Caco-2 (cell line): ENCODE measurements around the gene AMACR. TPM values are rescaled to one million over a fixed set of nuclear protein-coding genes. Genes with fewer than 3 reads are reported as not detected.

Source experiments
- BruUV-seq: library from RNA; stranded (reverse); fragments of 400-500 nt; replicated peaks from 2 replicates; lab custom pipeline; 2021; lab: Mats Ljungman, UMichigan
- CTCF ChIA-PET: fragments of 300-600 bp; sonication (Branson Sonifier 250); formaldehyde crosslinking; loops from one replicate; lab custom pipeline; 2022; ENCODE audit warnings: antibody characterized with exemption; lab: Charles Lee
- POLR2A ChIA-PET: fragments of 300-600 bp; sonication (Branson Sonifier 250); formaldehyde crosslinking; loops from one replicate; lab custom pipeline; 2022; ENCODE audit warnings: antibody characterized with exemption; lab: Charles Lee
- DNase-seq, 2 experiments: peaks; one replicate each; pipeline versions ENCODE4 v3.0.0 to v3.0.0-alpha.2; 2020 to 2022
- H3K27me3 ChIP-seq: replicated peaks from 2 replicates; pipeline ENCODE4 v1.6.0; 2011; ENCODE audit warnings: low read length; ENCODE audit not compliant: control insufficient read depth, insufficient read depth
- H3K36me3 ChIP-seq: 2 replicates; pipeline ENCODE4 v1.5.1; 2011; ENCODE audit warnings: low read length; ENCODE audit not compliant: control insufficient read depth, insufficient read depth
- H3K4me1 ChIP-seq: fragments of 250-450 bp; sonication (Bioruptor Pico); 2 replicates; pipeline ENCODE4 v1.5.1; 2020; ENCODE audit warnings: mild to moderate bottlenecking
- H3K4me3 ChIP-seq: 2 replicates; pipeline ENCODE4 v1.5.1; 2011; ENCODE audit warnings: low read depth, mild to moderate bottlenecking, control low read depth, low read length
- H3K9me3 ChIP-seq: fragments of 250-450 bp; sonication (Bioruptor Pico); 2 replicates; pipeline ENCODE4 v1.5.1; 2020; ENCODE audit warnings: mild to moderate bottlenecking, moderate library complexity
- H3K27ac Mint-ChIP-seq: one replicate; pipeline ENCODE4 v1.8.0; 2022; ENCODE audit warnings: mixed read lengths; ENCODE audit not compliant: unreplicated experiment
- H3K27me3 Mint-ChIP-seq: one replicate; pipeline ENCODE4 v1.8.0; 2022; ENCODE audit warnings: mixed read lengths; ENCODE audit not compliant: insufficient read depth, unreplicated experiment
- H3K36me3 Mint-ChIP-seq: one replicate; pipeline ENCODE4 v1.8.0; 2022; ENCODE audit warnings: mild to moderate bottlenecking, mixed read lengths; ENCODE audit not compliant: insufficient read depth, unreplicated experiment
- H3K4me1 Mint-ChIP-seq: one replicate; pipeline ENCODE4 v1.8.0; 2022; ENCODE audit warnings: low read depth, mixed read lengths; ENCODE audit not compliant: unreplicated experiment
- H3K4me3 Mint-ChIP-seq: one replicate; pipeline ENCODE4 v1.8.0; 2022; ENCODE audit warnings: mild to moderate bottlenecking, moderate library complexity, mixed read lengths; ENCODE audit not compliant: unreplicated experiment
- H3K9me3 Mint-ChIP-seq: one replicate; pipeline ENCODE4 v1.8.0; 2022; ENCODE audit warnings: mixed read lengths; ENCODE audit not compliant: unreplicated experiment
- CTCF ChIP-seq, 2 experiments: fragments of 200-600 bp in 1 of 2; IDR thresholded peaks; 1 replicate in 1 of 2; 2 replicates in 1 of 2; pipeline versions ENCODE4 v1.5.1 to v1.8.0; 2011 to 2022; ENCODE audit warnings: antibody characterized with exemption in 1 of 2, control low read depth in 1 of 2, inconsistent platforms in 1 of 2, low read depth in 1 of 2, low read length in 1 of 2, mild to moderate bottlenecking in 1 of 2, moderate library complexity in 1 of 2; ENCODE audit not compliant: insufficient read depth in 1 of 2, severe bottlenecking in 1 of 2, unreplicated experiment in 1 of 2
- intact Hi-C: fragments of 100-400 bp; cut with micrococcal nuclease; formaldehyde crosslinking; loops from one replicate; pipeline ENCODE4 v1.10.0; 2022; ENCODE audit not compliant: unreplicated experiment
- total RNA-seq: library from RNA; stranded (reverse); gene quantifications from 2 replicates; pipeline ENCODE4 v1.2.3, GENCODE V29; 2022

The AMACR gene
- total RNA-seq, 1 experiment from 2014 or later = 204 TPM

- Histone ChIP-seq H3K27me3 (no peaks in the 10 kb centered on the region), H3K9me3 (no peaks in the 10 kb centered on the region), H3K36me3 (no peaks in the 10 kb centered on the region), H3K4me3 (no peak overlapping the region), H3K4me1 (peaks cover 3% of the 10 kb centered on the region; the same call in 1 of the 2 replicates)
- no peak for DNase-seq
- Mint-ChIP-seq H3K27me3 (no peaks in the 10 kb centered on the region), H3K36me3 (no peaks in the 10 kb centered on the region), H3K4me1 (peaks cover 6% of the 10 kb centered on the region), H3K4me3 (no peak overlapping the region), H3K9me3 (no peaks in the 10 kb centered on the region), H3K27ac (no peak overlapping the region)
- intact Hi-C loops = no loop called here
- no TSS peak for BruUV-seq
- CTCF ChIA-PET = no interaction called here
- no peak for TF ChIP-seq CTCF (IDR thresholded peaks at IDR 0.05; ENCODE audit: insufficient read depth in 1 of 2, low read depth in 1 of 2, low read length in 1 of 2, severe bottlenecking in 1 of 2, unreplicated experiment in 1 of 2)
- POLR2A ChIA-PET = no interaction called here
Measured at GRCh38 chr5:33973271-33973670, 34.6 kb downstream of the AMACR start.

DNA sequence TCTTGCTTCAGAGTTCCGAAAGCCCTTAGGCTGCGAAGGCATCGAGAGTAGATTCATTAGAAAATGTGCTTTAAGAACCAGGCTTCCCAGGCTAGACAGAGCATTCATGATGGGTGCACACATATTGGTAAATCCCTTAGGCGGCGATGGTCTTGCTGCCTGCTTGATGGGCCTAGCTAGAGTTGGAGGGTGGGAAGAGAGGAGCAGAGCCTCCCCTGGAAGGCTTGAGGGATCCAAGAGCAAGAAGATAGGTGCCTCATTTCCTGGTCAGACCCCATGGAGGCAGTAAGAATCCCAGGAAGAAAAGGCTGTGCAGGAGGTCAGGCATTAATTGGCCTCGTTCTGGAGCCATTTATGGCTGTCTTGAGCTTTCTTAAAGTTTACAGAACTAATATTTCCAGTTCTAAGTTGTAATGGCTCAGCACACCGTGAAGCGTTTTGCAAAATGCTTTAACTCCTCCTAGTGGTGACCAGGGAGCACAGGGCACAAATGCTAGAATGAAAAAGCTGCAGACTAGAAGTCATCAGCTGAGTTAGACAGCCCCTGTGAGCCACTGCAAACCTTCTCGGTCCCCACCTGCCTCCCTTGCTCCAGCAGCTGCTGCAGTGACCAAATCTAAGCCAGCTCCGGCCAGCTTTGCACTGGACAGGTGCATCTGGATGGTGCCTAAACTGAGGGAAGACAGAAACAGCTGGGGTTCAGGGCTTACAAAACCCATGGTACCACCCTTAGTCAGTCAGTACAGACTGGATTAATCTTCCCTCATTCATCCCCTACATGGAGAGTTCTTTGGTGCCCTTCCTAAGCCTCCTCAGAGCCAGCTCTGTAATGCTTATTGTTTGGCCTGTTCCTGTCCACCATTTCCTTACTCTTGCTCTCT is 38.0 kb downstream of the AMACR start:
- H3K9me3 Mint-ChIP-seq = no peaks in the 10 kb centered on the region
- no peaks in the 10 kb centered on the region for H3K27me3 ChIP-seq
- no peak overlapping the region for H3K27ac Mint-ChIP-seq
- peak; percentile 32 to 42 for DNase-seq
- H3K36me3 Mint-ChIP-seq = no peaks in the 10 kb centered on the region
- no TSS peak for BruUV-seq
- H3K4me3 ChIP-seq = no peak overlapping the region
- no peaks in the 10 kb centered on the region for H3K36me3 ChIP-seq
- peaks cover 3% of the 10 kb centered on the region; the same call in 1 of the 2 replicates for H3K4me1 ChIP-seq
- H3K9me3 ChIP-seq = no peaks in the 10 kb centered on the region
- intact Hi-C loops = loop anchor here (1.0 kb wide), 1 partner anchor 534 kb away; no protein-coding TSS in a partner anchor
- ChIA-PET CTCF (interaction anchor here (0.6 to 2.0 kb wide), 8 partner anchors 15 to 1681 kb away, joined by 3 to 8 read pairs (median 4); partner anchors contain the start of gene SLC45A2), POLR2A (no interaction called here)
- H3K4me1 Mint-ChIP-seq = peaks cover 6% of the 10 kb centered on the region
- TF ChIP-seq CTCF (IDR thresholded peaks at IDR 0.05; ENCODE audit: insufficient read depth in 1 of 2, low read depth in 1 of 2, low read length in 1 of 2, severe bottlenecking in 1 of 2, unreplicated experiment in 1 of 2) = peak; percentile 62 to 74
- no peak overlapping the region for H3K4me3 Mint-ChIP-seq
- no peaks in the 10 kb centered on the region for H3K27me3 Mint-ChIP-seq

- no TSS peak for BruUV-seq
- POLR2A ChIA-PET = no interaction called here
- Mint-ChIP-seq H3K4me1 (peaks cover 6% of the 10 kb centered on the region), H3K4me3 (no peak overlapping the region), H3K36me3 (no peaks in the 10 kb centered on the region), H3K9me3 (no peaks in the 10 kb centered on the region), H3K27me3 (no peaks in the 10 kb centered on the region), H3K27ac (no peak overlapping the region)
- Histone ChIP-seq H3K4me3 (no peak overlapping the region), H3K27me3 (no peaks in the 10 kb centered on the region), H3K36me3 (no peaks in the 10 kb centered on the region), H3K9me3 (no peaks in the 10 kb centered on the region), H3K4me1 (peaks cover 3% of the 10 kb centered on the region; the same call in 1 of the 2 replicates)
- TF ChIP-seq CTCF (IDR thresholded peaks at IDR 0.05; ENCODE audit: insufficient read depth in 1 of 2, low read depth in 1 of 2, low read length in 1 of 2, severe bottlenecking in 1 of 2, unreplicated experiment in 1 of 2) = peak in 1 of 2 experiments; percentile 0
- intact Hi-C loops = loop anchor here (1.0 kb wide), 1 partner anchor 532 kb away; no protein-coding TSS in a partner anchor
- CTCF ChIA-PET = no interaction called here
- DNase-seq = no peak
Measured at GRCh38 chr5:33968211-33969005, 39.4 kb downstream of the AMACR start.
